Suprapubic skin (tissue), 4 donors: Measurements from ENCODE around the gene MYLK4.

ENCODE experiments used
- CTCF ChIP-seq, 2 donors: fragments of 200-600 bp in 1 of 2; fragments of 450-650 bp in 1 of 2; sonication (generic) in 1 of 2; IDR thresholded peaks; one replicate each; pipeline ENCODE4 v1.5.1; 2016 to 2019; ENCODE audit warnings: antibody characterized with exemption in 2 of 2, mild to moderate bottlenecking in 1 of 2, moderate library complexity in 1 of 2
- POLR2A ChIP-seq, 2 donors: fragments of 450-650 bp; IDR thresholded peaks; one replicate each; pipeline ENCODE4 v1.6.1; 2017; ENCODE audit warnings: antibody characterized with exemption in 2 of 2, mild to moderate bottlenecking in 2 of 2, moderate library complexity in 2 of 2
- POLR2AphosphoS5 ChIP-seq, 3 donors: sonication (generic); formaldehyde crosslinking; IDR thresholded peaks; one replicate each; pipeline ENCODE4 v1.6.1; 2017; ENCODE audit warnings: antibody characterized with exemption in 3 of 3

GRCh38 chr6:2777249-2777648 lies 26.5 kb upstream of the MYLK4 start:
- TF ChIP-seq POLR2A (IDR thresholded peaks at IDR 0.05) (no peak), POLR2AphosphoS5 (IDR thresholded peaks at IDR 0.05) (no peak), CTCF (IDR thresholded peaks at IDR 0.05) (no peak)
